Measurements from ENCODE around the gene OPN3. TPM values are rescaled to one million over a fixed set of nuclear protein-coding genes. Genes with fewer than 3 reads are reported as not detected.

Gene OPN3
- total RNA-seq, 4 donors from 2014 or later, result 4.6 to 9.6 (median 5.8) TPM

- no peak for TF ChIP-seq CTCF (IDR thresholded peaks at IDR 0.05 in 4 of 5, conservative IDR thresholded peaks at IDR 0.05 in 1 of 5)
- TF ChIP-seq POLR2A (IDR thresholded peaks at IDR 0.05), result no peak
- Histone ChIP-seq H3K9me3 (no peaks in the 10 kb centered on the region), H3K4me1 (no peaks in the 10 kb centered on the region), H3K27me3 (no peaks in the 10 kb centered on the region), H3K4me3 (no peak overlapping the region), H3K36me3 (no peaks in the 10 kb centered on the region), H3K27ac (no peak overlapping the region)
- in situ Hi-C loops (cut with MboI; ENCODE audit: low sequenced_read_pairs in 4 of 4) (no loop called here), intact Hi-C loops (cut with DNase I; ENCODE audit: low total_unique reads) (no loop called here)
- no peak for ATAC-seq
- no peak for DNase-seq
These were observed 48.4 kb downstream of the OPN3 start for GRCh38 chr1:241591736-241592135.

- TF ChIP-seq CTCF (IDR thresholded peaks at IDR 0.05 in 4 of 5, conservative IDR thresholded peaks at IDR 0.05 in 1 of 5) (no peak), POLR2A (IDR thresholded peaks at IDR 0.05) (no peak)
- Histone ChIP-seq H3K4me3 (no peak overlapping the region), H3K27me3 (no peaks in the 10 kb centered on the region), H3K9me3 (no peaks in the 10 kb centered on the region), H3K27ac (no peak overlapping the region), H3K4me1 (no peaks in the 10 kb centered on the region), H3K36me3 (no peaks in the 10 kb centered on the region)
- DNase-seq, result no peak
- in situ Hi-C loops (cut with MboI; ENCODE audit: low sequenced_read_pairs in 4 of 4) (no loop called here), intact Hi-C loops (cut with DNase I; ENCODE audit: low total_unique reads) (no loop called here)
- ATAC-seq, result no peak
These were observed 48.9 kb downstream of the OPN3 start for GRCh38 chr1:241591317-241591716.

GRCh38 chr1:241590719-241591118, 49.5 kb downstream of the OPN3 start:
- Histone ChIP-seq H3K4me1 (no peaks in the 10 kb centered on the region), H3K9me3 (no peaks in the 10 kb centered on the region), H3K4me3 (no peak overlapping the region), H3K36me3 (no peaks in the 10 kb centered on the region), H3K27ac (no peak overlapping the region), H3K27me3 (no peaks in the 10 kb centered on the region)
- DNase-seq, result no peak
- in situ Hi-C loops (cut with MboI; ENCODE audit: low sequenced_read_pairs in 4 of 4) (no loop called here), intact Hi-C loops (cut with DNase I; ENCODE audit: low total_unique reads) (no loop called here)
- ATAC-seq, result no peak
- TF ChIP-seq POLR2A (IDR thresholded peaks at IDR 0.05), result no peak
- TF ChIP-seq CTCF (IDR thresholded peaks at IDR 0.05 in 4 of 5, conservative IDR thresholded peaks at IDR 0.05 in 1 of 5), result no peak

- no peak for TF ChIP-seq POLR2A (IDR thresholded peaks at IDR 0.05)
- TF ChIP-seq CTCF (IDR thresholded peaks at IDR 0.05 in 4 of 5, conservative IDR thresholded peaks at IDR 0.05 in 1 of 5), result no peak
- H3K27me3 ChIP-seq, result no peaks in the 10 kb centered on the region
- no peak for ATAC-seq
- intact Hi-C loops (cut with DNase I; ENCODE audit: low total_unique reads) (no loop called here), in situ Hi-C loops (cut with MboI; ENCODE audit: low sequenced_read_pairs in 4 of 4) (no loop called here)
- no peak for DNase-seq
- no peak overlapping the region for H3K4me3 ChIP-seq
- H3K27ac ChIP-seq, result no peak overlapping the region
- no peaks in the 10 kb centered on the region for H3K9me3 ChIP-seq
- no peaks in the 10 kb centered on the region for H3K4me1 ChIP-seq
- H3K36me3 ChIP-seq, result no peaks in the 10 kb centered on the region
These were observed 50.6 kb downstream of the OPN3 start for GRCh38 chr1:241589521-241589920.

GRCh38 chr1:241586905-241587512, 53.2 kb downstream of the OPN3 start:
- H3K4me1 ChIP-seq, result no peaks in the 10 kb centered on the region
- in situ Hi-C loops (cut with MboI; ENCODE audit: low sequenced_read_pairs in 4 of 4), result no loop called here
- H3K27me3 ChIP-seq, result no peaks in the 10 kb centered on the region
- intact Hi-C loops (cut with DNase I; ENCODE audit: low total_unique reads), result no loop called here
- TF ChIP-seq CTCF (IDR thresholded peaks at IDR 0.05 in 4 of 5, conservative IDR thresholded peaks at IDR 0.05 in 1 of 5), result no peak
- no peak for TF ChIP-seq POLR2A (IDR thresholded peaks at IDR 0.05)
- no peak for DNase-seq
- no peaks in the 10 kb centered on the region for H3K9me3 ChIP-seq
- H3K27ac ChIP-seq, result no peak overlapping the region
- H3K36me3 ChIP-seq, result no peaks in the 10 kb centered on the region
- ATAC-seq, result no peak
- no peak overlapping the region for H3K4me3 ChIP-seq
